ENCODE measurements around the gene AHCTF1. TPM values are rescaled to one million over a fixed set of nuclear protein-coding genes. Genes with fewer than 3 reads are reported as not detected.

AHCTF1 gene
- total RNA-seq, 1 donor from 2014 or later: 31.3 TPM

- no peak for DNase-seq
- no peaks in the 10 kb centered on the region for H3K9me3 Mint-ChIP-seq
- H3K27me3 Mint-ChIP-seq: no peaks in the 10 kb centered on the region
- H3K4me1 Mint-ChIP-seq: peaks cover 18% of the 10 kb centered on the region
- POLR2A ChIA-PET: no interaction called here
- no peak for ATAC-seq (ENCODE audit: low read depth)
- CTCF ChIA-PET: no interaction called here
- H3K36me3 Mint-ChIP-seq (ENCODE audit: low read depth): peaks cover 10% of the 10 kb centered on the region
- H3K27ac Mint-ChIP-seq: no peak overlapping the region
- no peak for TF ChIP-seq CTCF (IDR thresholded peaks at IDR 0.05)
- no peak overlapping the region for H3K4me3 Mint-ChIP-seq
- intact Hi-C loops (cut with micrococcal nuclease): loop anchor here (5.0 to 10.0 kb wide), 3 partner anchors 238 to 460 kb away; partner anchors contain the start of genes ZNF124 and ZNF496
Observed at GRCh38 chr1:246934765-246935164, 3.0 kb upstream of the AHCTF1 start.

GRCh38 chr1:246933893-246934292 is 2.1 kb upstream of the AHCTF1 start:
- Mint-ChIP-seq H3K4me1 (peaks cover 23% of the 10 kb centered on the region), H3K27me3 (no peaks in the 10 kb centered on the region), H3K27ac (no peak overlapping the region), H3K36me3 (ENCODE audit: low read depth) (peaks cover 13% of the 10 kb centered on the region), H3K4me3 (no peak overlapping the region), H3K9me3 (no peaks in the 10 kb centered on the region)
- CTCF ChIA-PET: no interaction called here
- TF ChIP-seq CTCF (IDR thresholded peaks at IDR 0.05): no peak
- DNase-seq (no peak), ATAC-seq (ENCODE audit: low read depth) (no peak)
- intact Hi-C loops (cut with micrococcal nuclease): loop anchor here (5.0 to 10.0 kb wide), 3 partner anchors 238 to 461 kb away; partner anchors contain the start of genes ZNF124 and ZNF496
- POLR2A ChIA-PET: no interaction called here

DNA sequence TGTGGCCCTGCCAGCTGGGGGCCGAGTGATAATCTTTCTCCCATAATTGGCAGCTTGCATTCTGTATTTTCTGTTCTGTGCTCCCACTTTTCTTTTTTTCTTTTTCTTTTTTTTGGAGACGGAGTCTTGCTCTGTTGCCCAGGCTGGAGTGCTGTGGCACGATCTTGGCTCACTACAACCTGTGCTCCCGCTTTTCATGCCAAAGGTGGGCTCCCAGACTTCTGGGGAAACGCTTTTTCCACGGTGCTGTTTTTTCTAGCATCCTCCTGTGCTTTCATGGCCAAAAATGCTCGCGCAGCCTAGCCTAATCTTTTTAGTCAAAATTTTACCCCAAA is 585 bp upstream of the AHCTF1 start:
- no peaks in the 10 kb centered on the region for H3K27me3 Mint-ChIP-seq
- intact Hi-C loops (cut with micrococcal nuclease): loop anchor here (1.0 to 10.0 kb wide), 8 partner anchors 28 to 462 kb away; partner anchors contain the start of genes ZNF124, ZNF496, ZNF669 and ZNF670
- ChIA-PET CTCF (interaction anchor here (0.9 kb wide), 1 partner anchor 25 kb away, joined by 3 read pairs; no protein-coding TSS in a partner anchor), POLR2A (interaction anchor here (0.7 to 2.5 kb wide), 5 partner anchors 28 to 366 kb away, joined by 3 to 15 read pairs (median 6); partner anchors contain the start of genes CNST, TFB2M and ZNF670)
- peak overlapping the region; percentile 92 for H3K4me3 Mint-ChIP-seq
- ATAC-seq (ENCODE audit: low read depth) (no peak), DNase-seq (no peak)
- TF ChIP-seq CTCF (IDR thresholded peaks at IDR 0.05): no peak
- H3K27ac Mint-ChIP-seq: peak overlapping the region; percentile 96
- peaks cover 20% of the 10 kb centered on the region for H3K36me3 Mint-ChIP-seq (ENCODE audit: low read depth)
- H3K9me3 Mint-ChIP-seq: no peaks in the 10 kb centered on the region
- H3K4me1 Mint-ChIP-seq: peaks cover 29% of the 10 kb centered on the region

- Mint-ChIP-seq H3K9me3 (peaks cover 2% of the 10 kb centered on the region), H3K36me3 (ENCODE audit: low read depth) (peaks cover 31% of the 10 kb centered on the region), H3K4me1 (peaks cover 30% of the 10 kb centered on the region), H3K27ac (peak overlapping the region; percentile 86), H3K27me3 (no peaks in the 10 kb centered on the region), H3K4me3 (peak overlapping the region; percentile 90)
- peak; percentile 55 for DNase-seq
- TF ChIP-seq CTCF (IDR thresholded peaks at IDR 0.05): no peak
- ChIA-PET CTCF (no interaction called here), POLR2A (interaction anchor here (0.5 to 2.5 kb wide), 5 partner anchors 30 to 459 kb away, joined by 4 to 15 read pairs (median 10); partner anchors contain the start of genes CNST, TFB2M and ZNF670)
- intact Hi-C loops (cut with micrococcal nuclease): loop anchor here (1.0 to 10.0 kb wide), 4 partner anchors 77 to 464 kb away; partner anchors contain the start of genes ZNF124, ZNF496 and ZNF695
- ATAC-seq (ENCODE audit: low read depth): peak; percentile 26
Observed at GRCh38 chr1:246930830-246931548, 759 bp downstream of the AHCTF1 start.

DNA sequence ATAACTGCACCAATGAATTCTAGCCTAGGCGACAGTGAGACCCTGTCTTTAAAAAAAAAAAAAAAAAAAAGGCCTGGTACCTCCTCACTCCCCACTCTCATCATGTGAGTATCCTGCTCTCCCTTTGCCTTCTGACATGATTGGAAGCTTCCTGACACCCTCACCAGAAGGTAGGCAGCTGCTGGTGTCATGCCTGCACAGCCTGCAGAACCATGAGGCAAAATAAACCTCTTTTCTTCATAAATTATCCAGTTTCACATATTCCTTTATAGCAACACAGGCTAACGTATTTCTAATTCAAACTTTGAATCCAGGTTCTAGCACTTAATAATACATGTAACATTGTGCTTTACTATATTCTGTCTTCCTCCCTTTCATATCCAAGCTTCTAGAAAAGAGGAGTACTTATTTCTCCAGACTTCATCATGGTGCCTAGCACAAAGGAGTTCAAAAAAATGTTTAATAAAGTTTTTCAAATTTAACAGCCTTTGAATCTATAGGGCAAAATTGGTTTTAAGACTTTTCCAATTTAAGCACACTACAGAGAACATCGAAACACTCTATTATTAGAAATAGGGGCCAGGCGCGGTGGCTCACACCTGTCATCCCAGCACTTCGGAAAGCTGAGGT is 5.6 kb downstream of the AHCTF1 start:
- no peak for ATAC-seq (ENCODE audit: low read depth)
- ChIA-PET POLR2A (interaction anchor here (0.6 kb wide), 1 partner anchor 83 kb away, joined by 3 read pairs; no protein-coding TSS in a partner anchor), CTCF (interaction anchor here (0.7 kb wide), 1 partner anchor 431 kb away, joined by 3 read pairs; no protein-coding TSS in a partner anchor)
- Mint-ChIP-seq H3K4me3 (no peak overlapping the region), H3K27ac (no peak overlapping the region), H3K36me3 (ENCODE audit: low read depth) (peaks cover 34% of the 10 kb centered on the region), H3K9me3 (peaks cover 3% of the 10 kb centered on the region), H3K27me3 (no peaks in the 10 kb centered on the region), H3K4me1 (peaks cover 47% of the 10 kb centered on the region)
- DNase-seq: no peak
- intact Hi-C loops (cut with micrococcal nuclease): no loop called here
- TF ChIP-seq CTCF (IDR thresholded peaks at IDR 0.05): no peak

All from activated B cell treated with CpG ODN at 0.5 μM for 24 hours (primary cell).